NCI-H2196 (cell line): Measurements from ENCODE around the gene TXNRD2.

Source experiments
- DNase-seq: peaks from one replicate; lab custom pipeline; 2025; ENCODE audit not compliant: unreplicated experiment; lab: John Stamatoyannopoulos, UW

Gene TXNRD2

GRCh38 chr22:19980766-19981165, 39.1 kb upstream of the TXNRD2 start:
- no peak for DNase-seq

- DNase-seq, result no peak
These were observed 38.3 kb upstream of the TXNRD2 start for GRCh38 chr22:19979712-19980493.

GRCh38 chr22:19978748-19979147, 37.1 kb upstream of the TXNRD2 start:
- DNase-seq, result no peak

GRCh38 chr22:19977296-19978243, 36.0 kb upstream of the TXNRD2 start:
- no peak for DNase-seq

DNA sequence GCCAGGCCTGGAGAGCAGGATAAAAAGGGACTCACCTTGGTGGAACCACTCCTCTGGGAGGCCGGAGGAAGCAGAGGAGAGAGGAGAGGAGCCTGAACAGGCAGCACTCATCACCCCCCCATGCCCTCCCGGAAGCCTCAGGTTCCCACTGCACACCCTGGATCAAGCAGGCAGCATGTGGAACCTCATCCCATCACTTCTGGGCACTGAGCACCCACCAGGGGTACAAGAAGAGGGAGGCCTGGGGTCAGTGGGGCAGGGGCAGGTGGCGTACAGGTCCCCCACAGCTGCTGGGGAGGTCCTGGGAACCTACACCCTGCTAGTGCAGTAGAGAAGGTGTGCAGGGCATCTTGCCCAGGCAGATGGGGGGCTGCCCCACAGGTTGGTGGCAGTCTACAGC, 35.1 kb upstream of the TXNRD2 start:
- no peak for DNase-seq

DNA sequence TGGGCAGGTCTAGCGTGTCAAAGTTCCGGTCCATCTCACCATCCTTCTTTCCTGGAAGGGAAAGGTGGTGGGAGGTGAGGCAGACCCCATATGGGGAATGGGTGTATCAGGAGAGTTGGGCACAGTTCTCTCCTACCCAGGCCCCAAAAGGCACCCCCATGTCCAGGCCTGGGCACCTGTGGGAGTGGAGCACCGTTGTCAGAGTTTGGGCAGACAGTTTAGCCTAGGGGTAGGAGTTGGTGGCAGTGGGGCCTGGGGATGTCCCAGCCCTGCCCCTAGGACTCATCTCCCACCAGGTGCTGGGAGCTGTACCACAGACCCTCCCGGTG, 34.1 kb upstream of the TXNRD2 start:
- no peak for DNase-seq

DNA sequence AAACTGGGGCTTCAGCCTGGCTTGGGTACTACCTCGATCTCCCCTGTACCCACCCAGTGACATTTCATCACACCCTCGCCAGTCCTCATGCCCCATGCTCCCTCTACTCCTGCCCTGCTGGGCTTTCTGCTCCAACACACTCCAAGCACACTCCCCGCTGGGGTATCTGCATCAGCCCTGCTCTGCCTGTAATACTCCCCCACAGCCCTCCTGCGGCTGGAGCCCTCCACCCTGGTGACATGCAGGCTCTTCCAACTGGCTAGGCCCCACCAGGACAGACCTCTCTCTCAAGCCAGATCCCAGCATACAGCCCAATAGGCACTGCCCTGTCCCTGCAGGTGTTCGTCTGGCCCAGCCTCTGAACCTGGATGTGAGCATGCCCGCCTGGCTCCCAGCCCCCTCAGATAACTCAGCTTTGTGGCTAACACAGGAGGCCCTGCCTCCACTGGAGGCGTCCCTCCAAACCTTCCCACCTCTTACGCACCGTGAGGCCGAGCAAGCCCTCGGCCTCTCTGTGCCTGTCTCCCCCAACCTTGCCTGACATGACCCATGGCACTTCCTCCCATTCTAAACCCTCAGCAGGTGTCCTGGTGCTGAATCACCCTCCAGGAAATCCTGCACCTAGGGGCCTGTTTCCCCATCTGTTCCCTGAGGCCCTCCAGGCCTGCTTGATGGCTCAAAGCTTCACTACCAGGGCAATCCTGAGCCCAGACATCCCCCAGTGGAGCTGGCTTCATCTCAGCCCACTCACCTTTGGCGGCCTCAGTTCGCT, 33.5 kb upstream of the TXNRD2 start:
- DNase-seq, result peak; percentile 13

- DNase-seq, result peak; percentile 76
These were observed 32.7 kb upstream of the TXNRD2 start for GRCh38 chr22:19974268-19974861.

DNA sequence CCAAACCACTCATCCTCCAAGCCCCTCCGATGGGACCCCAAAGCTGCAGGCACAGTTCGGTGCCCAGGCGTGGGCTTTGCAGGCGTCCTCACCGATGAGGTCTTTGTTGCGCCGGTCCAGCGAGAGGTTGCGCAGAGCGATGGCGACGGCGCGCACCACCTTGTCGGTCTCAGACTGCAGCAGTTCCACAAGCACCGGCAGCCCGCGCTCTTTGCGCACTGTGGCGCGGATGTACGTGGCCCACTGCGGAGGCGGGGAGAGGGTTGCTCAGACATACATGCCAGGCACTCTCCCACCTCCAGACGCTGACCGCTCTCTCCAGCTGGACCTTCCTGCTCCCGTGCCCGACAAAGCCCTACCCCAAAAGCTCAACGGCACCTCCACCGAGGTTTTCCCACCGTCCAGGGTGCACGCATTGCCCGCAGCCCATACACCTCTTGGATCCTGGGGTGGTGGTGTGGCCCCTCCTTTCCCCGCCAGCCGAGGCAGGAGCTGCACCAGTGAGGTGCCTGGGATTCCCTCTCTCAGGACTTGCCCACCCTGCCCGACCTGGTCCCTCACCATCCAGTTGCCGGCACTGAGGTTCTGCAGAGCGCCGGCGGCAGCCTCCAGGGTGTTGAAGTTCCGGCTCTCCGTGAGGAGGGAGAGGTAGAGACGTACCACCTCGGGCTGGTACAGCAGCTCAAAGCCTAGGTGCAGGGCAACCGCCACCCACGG, 32.1 kb upstream of the TXNRD2 start:
- DNase-seq, result no peak

GRCh38 chr22:19972652-19973550, 31.3 kb upstream of the TXNRD2 start:
- DNase-seq, result no peak

GRCh38 chr22:19972251-19972650, 30.6 kb upstream of the TXNRD2 start:
- no peak for DNase-seq

GRCh38 chr22:19971276-19972124, 29.9 kb upstream of the TXNRD2 start:
- DNase-seq, result no peak

DNA sequence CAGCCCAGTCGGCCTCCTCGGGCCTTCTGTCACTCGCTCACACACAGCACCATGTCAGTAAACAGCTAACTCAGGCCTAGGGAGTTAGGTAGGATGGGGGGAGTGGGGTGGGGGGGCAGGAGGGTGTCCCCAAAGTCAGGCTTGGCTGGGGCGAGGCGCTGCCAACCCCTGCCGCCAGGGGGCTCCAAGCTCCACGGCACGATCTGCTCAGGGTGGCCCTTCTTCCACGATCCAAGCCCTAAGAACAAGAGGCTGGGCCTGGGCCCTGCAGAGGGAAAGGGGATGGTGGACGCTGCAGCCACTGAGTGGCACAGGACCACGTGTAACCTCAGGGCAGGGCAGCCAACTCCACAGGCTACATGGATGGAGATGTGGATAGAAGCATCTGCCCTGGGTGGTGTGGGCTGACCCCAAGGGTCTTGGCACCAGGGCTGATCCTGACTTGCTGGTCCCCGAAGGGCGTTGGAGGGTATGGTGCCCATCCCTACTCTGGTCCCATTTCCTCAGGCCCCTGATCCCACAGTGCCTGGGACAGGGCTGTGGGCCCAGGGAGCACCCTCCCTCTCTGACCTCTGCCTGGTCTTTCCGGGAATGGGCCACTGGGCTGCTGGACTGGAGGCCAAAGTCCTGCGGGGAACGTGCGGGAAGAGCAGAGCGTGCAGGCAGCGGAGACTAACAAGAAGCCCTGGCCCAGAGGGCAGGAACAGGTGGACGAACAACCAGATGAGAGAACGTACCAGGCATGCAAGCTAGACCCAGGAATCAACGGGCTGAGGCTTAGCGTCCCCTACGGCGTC, 29.1 kb upstream of the TXNRD2 start:
- peak; percentile 25 for DNase-seq

DNA sequence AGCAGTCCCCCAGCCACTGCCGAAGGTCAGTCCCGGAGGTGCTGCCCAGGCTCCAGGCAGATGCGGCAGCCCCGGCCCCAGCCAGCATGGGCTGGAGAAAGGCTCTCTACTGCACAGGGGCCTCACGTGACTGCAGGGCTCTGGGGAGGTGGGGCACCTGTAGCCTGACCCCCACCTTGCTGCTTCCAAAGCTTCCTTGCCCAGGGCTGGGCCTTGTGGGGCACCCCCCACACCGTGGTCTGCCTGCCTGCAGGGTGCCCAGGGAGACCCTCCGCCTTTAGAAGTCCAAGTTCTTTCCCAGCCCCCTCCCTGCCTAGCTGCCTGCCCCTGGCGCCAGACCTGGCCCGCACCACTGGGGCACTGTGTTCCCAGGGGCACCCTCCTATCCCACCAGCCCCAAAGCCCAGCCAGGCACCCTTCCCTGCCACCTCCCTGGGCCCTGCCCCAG, 28.4 kb upstream of the TXNRD2 start:
- no peak for DNase-seq

GRCh38 chr22:19969141-19969928, 27.7 kb upstream of the TXNRD2 start:
- no peak for DNase-seq

- no peak for DNase-seq
These were observed 26.9 kb upstream of the TXNRD2 start for GRCh38 chr22:19968450-19968891.
